K562 (cell line): ENCODE measurements around the gene ZNF865. TPM values are rescaled to one million over a fixed set of nuclear protein-coding genes. Genes with fewer than 3 reads are reported as not detected.

Experiments
- ATAC-seq: fragments of 200-7000 bp; cut with Tn5 transposase; 3 replicates; pipeline ENCODE4 v1.9.1; 2020; ENCODE audit warnings: moderate library complexity
- BruUV-seq: library from RNA; stranded (reverse); fragments of 400-500 nt; replicated peaks from 2 replicates; lab custom pipeline; 2021; lab: Mats Ljungman, UMichigan
- CTCF ChIA-PET: fragments of 300-600 bp; formaldehyde crosslinking; extraction: SDS; loops from one replicate; lab custom pipeline; 2021; ENCODE audit warnings: low intra/inter-chr PET ratio; lab: Yijun Ruan, JAX
- POLR2A ChIA-PET: fragments of 300-600, 350-650 bp; sonication (Branson Sonifier 250); formaldehyde crosslinking; extraction: SDS; loops from one replicate; lab custom pipeline; 2021; ENCODE audit warnings: antibody characterized with exemption, inconsistent platforms; lab: Yijun Ruan, JAX
- DNase-seq, 4 experiments: peaks; one replicate each; pipeline versions ENCODE4 v3.0.0 to v3.0.0-alpha.2; 2011 to 2018; ENCODE audit warnings: low spot score in 3 of 4, mixed read lengths in 3 of 4; ENCODE audit errors: extremely low read depth in 1 of 4
- FAIRE-seq: peaks from 2 replicates; lab custom pipeline; 2011; peaks lifted over from hg19 to GRCh38; lab: Jason Lieb, UNC
- H2AFZ ChIP-seq: 2 replicates; pipeline ENCODE4 v1.6.0; 2011; ENCODE audit warnings: low read depth, low read length, control low read depth, inconsistent platforms
- H3K27ac ChIP-seq: fragments of 200-600 bp; 3 replicates; pipeline ENCODE4 v1.8.0; 2011; ENCODE audit warnings: low read depth, mild to moderate bottlenecking, control low read depth, inconsistent platforms, low read length, moderate library complexity, mixed read lengths; ENCODE audit errors: extremely low read depth
- H3K27me3 ChIP-seq, 2 experiments: fragments of 300-600 bp in 1 of 2; 2 replicates in 1 of 2; 3 replicates in 1 of 2; pipeline versions ENCODE4 v1.6.0 to v1.8.0; 2011; ENCODE audit warnings: inconsistent platforms in 2 of 2, low read length in 2 of 2, mild to moderate bottlenecking in 1 of 2, mixed read lengths in 1 of 2, moderate library complexity in 1 of 2; ENCODE audit not compliant: control insufficient read depth in 2 of 2, insufficient read depth in 2 of 2
- H3K36me3 ChIP-seq: fragments of 300-600 bp; 3 replicates; pipeline ENCODE4 v1.8.0; 2011; ENCODE audit warnings: mild to moderate bottlenecking, low read length, inconsistent platforms; ENCODE audit not compliant: control insufficient read depth, insufficient read depth
- H3K4me1 ChIP-seq, 2 experiments: fragments of 200-600 bp in 1 of 2; replicated peaks in 1 of 2; 2 replicates in 1 of 2; 3 replicates in 1 of 2; pipeline versions ENCODE4 v1.5.1 to v1.8.0; 2011; ENCODE audit warnings: inconsistent platforms in 2 of 2, low read length in 2 of 2, mild to moderate bottlenecking in 1 of 2, mixed read lengths in 1 of 2, moderate library complexity in 1 of 2; ENCODE audit not compliant: control insufficient read depth in 2 of 2, insufficient read depth in 2 of 2
- H3K4me2 ChIP-seq: 2 replicates; pipeline ENCODE4 v1.6.1; 2011; ENCODE audit warnings: low read length, control low read depth, inconsistent platforms, mixed read lengths; ENCODE audit not compliant: insufficient read depth
- H3K4me3 ChIP-seq: fragments of 200-600 bp; sonication (generic), shearing (Covaris generic); 2 replicates; pipeline ENCODE4 v1.5.1; 2016; ENCODE audit warnings: control low read depth, inconsistent platforms
- H3K79me2 ChIP-seq: fragments of 200-600 bp; 3 replicates; pipeline ENCODE4 v1.8.0; 2011; ENCODE audit warnings: low read length, inconsistent platforms; ENCODE audit not compliant: control insufficient read depth, insufficient read depth
- H3K9ac ChIP-seq, 2 experiments: 2 replicates each; pipeline versions ENCODE4 v1.6.0 to v1.6.1; 2011; ENCODE audit warnings: low read depth in 2 of 2, low read length in 2 of 2, control low read depth in 1 of 2, inconsistent platforms in 1 of 2, mild to moderate bottlenecking in 1 of 2, mixed read lengths in 1 of 2; ENCODE audit not compliant: insufficient read depth in 1 of 2
- H3K9me1 ChIP-seq: one replicate; pipeline ENCODE4 v1.6.0; 2011; ENCODE audit warnings: inconsistent platforms, mild to moderate bottlenecking, low read length, moderate library complexity; ENCODE audit not compliant: control insufficient read depth, insufficient read depth
- H3K9me3 ChIP-seq: replicated peaks from 2 replicates; pipeline ENCODE4 v1.5.1; 2011; ENCODE audit warnings: low read depth, low read length, inconsistent platforms; ENCODE audit not compliant: control insufficient read depth, insufficient read depth
- H4K20me1 ChIP-seq: replicated peaks from 2 replicates; pipeline ENCODE4 v1.6.1; 2011; ENCODE audit warnings: low read length, inconsistent platforms, mixed read lengths; ENCODE audit not compliant: control insufficient read depth, insufficient read depth
- CBX5 ChIP-seq: IDR thresholded peaks from 2 replicates; pipeline ENCODE4 v1.6.1; 2014; ENCODE audit warnings: low read depth, borderline replicate concordance
- CHD4 ChIP-seq: fragments of 200-600 bp; sonication (generic); IDR thresholded peaks from 3 replicates; pipeline ENCODE4 v1.6.1; 2012; ENCODE audit warnings: low read depth, mild to moderate bottlenecking, mixed read lengths, low read length, inconsistent platforms; ENCODE audit not compliant: insufficient read depth, insufficient replicate concordance, poor library complexity, severe bottlenecking
- CREBBP ChIP-seq: IDR thresholded peaks from one replicate; pipeline ENCODE4 v1.6.1; 2012; ENCODE audit warnings: low read depth, mild to moderate bottlenecking, control low read depth, inconsistent platforms, low read length
- EGR1 ChIP-seq: fragments of 450-650 bp; conservative IDR thresholded peaks from 2 replicates; pipeline ENCODE4 v1.6.1; 2017; ENCODE audit warnings: mild to moderate bottlenecking
- GABPB1 ChIP-seq: sonication (generic); formaldehyde crosslinking; IDR thresholded peaks from 2 replicates; pipeline ENCODE4 v1.8.0; 2022; ENCODE audit warnings: mild to moderate bottlenecking, missing genetic modification reagents
- KDM1A ChIP-seq, 2 experiments: fragments of 450-650 bp; IDR thresholded peaks; 2 replicates each; pipeline ENCODE4 v1.6.1; 2016; ENCODE audit warnings: mild to moderate bottlenecking in 2 of 2
- NFIC ChIP-seq: fragments of 450-650 bp; IDR thresholded peaks from 2 replicates; pipeline ENCODE4 v1.6.1; 2017; ENCODE audit warnings: mild to moderate bottlenecking, inconsistent platforms
- NR1H2 ChIP-seq: sonication (generic); formaldehyde crosslinking; IDR thresholded peaks from 2 replicates; pipeline ENCODE4 v1.4.0; 2020; ENCODE audit warnings: mild to moderate bottlenecking, missing genetic modification reagents
- PRDM10 ChIP-seq: fragments of 450-650 bp; IDR thresholded peaks from 2 replicates; pipeline ENCODE4 v1.6.1; 2018; ENCODE audit not compliant: partially characterized antibody
- WGBS: fragments of 100-300 bp; shearing (Covaris generic); methylation state at CpG from one replicate; pipeline ENCODE4 v1.1.6; 2016; ENCODE audit warnings: low coverage, mixed read lengths; ENCODE audit not compliant: insufficient coverage; ENCODE audit errors: missing lambda C conversion rate; 5-methylcytosine and 5-hydroxymethylcytosine counted together
- in situ Hi-C: fragments of 300-500 bp; cut with MboI; formaldehyde crosslinking; loops from 4 replicates; pipeline ENCODE4 v1.15.0; 2018; ENCODE audit warnings: inconsistent platforms, mixed read lengths
- intact Hi-C: fragments of 100-400 bp; cut with micrococcal nuclease; formaldehyde crosslinking; loops from 2 replicates; pipeline ENCODE4 v1.14.2; 2022
- polyA plus RNA-seq, 8 experiments: library from polyadenylated mRNA; depleted of rRNA in 4 of 8; stranded (reverse) in 5 of 8; unstranded in 3 of 8; fragments of >200 nt; fragmentation: Nextera tagmentation in 2 of 8; fragmentation: Illumina TruSeq in 1 of 8; extraction: Ambion mirVana in 2 of 8; extraction: Trizol in 1 of 8; gene quantifications; 2 replicates each; pipeline versions ENCODE4 v1.2.1 to v1.2.3, GENCODE V29; 2011 to 2014; ENCODE audit warnings: inconsistent platforms in 1 of 8, missing spikeins in 1 of 8
- total RNA-seq, 7 experiments: library from RNA; depleted of rRNA in 6 of 7; stranded (reverse); fragments of >200 nt in 6 of 7; fragmentation: Illumina TruSeq in 2 of 7; extraction: Trizol in 2 of 7; gene quantifications; 2 replicates each; pipeline versions ENCODE4 v1.2.1 to v1.2.3, GENCODE V29; 2011 to 2021; ENCODE audit warnings: low replicate concordance in 1 of 7

Gene ZNF865
- total and polyA plus RNA-seq, 9 of the 15 experiments (the other 6 are each of a cell fraction or from before 2014, with no cell fraction given): 0.40 to 18.8 (median 1.6) TPM; not detected in 2

- FAIRE-seq (peak; percentile 56), DNase-seq (no peak), ATAC-seq (no peak)
- Histone ChIP-seq H3K27ac (peak overlapping the region; percentile 90), H2AFZ (peak overlapping the region; percentile 95; the same call in 1 of the 2 replicates), H4K20me1 (no peaks in the 10 kb centered on the region), H3K27me3 (no peaks in the 10 kb centered on the region), H3K79me2 (peaks cover 66% of the 10 kb centered on the region), H3K36me3 (peaks cover 42% of the 10 kb centered on the region; the same call in 2 of the 3 replicates), H3K4me2 (peak overlapping the region; percentile 90), H3K4me1 (peaks cover 34 to 78% of the 10 kb centered on the region in 2 experiments), H3K4me3 (peak overlapping the region; percentile 68), H3K9me1 (no peaks in the 10 kb centered on the region), H3K9ac (peak overlapping the region; percentile 89 to 98), H3K9me3 (no peaks in the 10 kb centered on the region)
- CTCF ChIA-PET: interaction anchor here (0.7 kb wide), 1 partner anchor 12 kb away, joined by 4 read pairs; no protein-coding TSS in a partner anchor
- WGBS: 37% methylated on average over 14 of the region's 14 CpGs
- 0 out of 2 replicates have a peak, but pooled peaks have one; percentile 7 for TF ChIP-seq NR1H2 (CRISPR knock-in tag)
- no peak for TF ChIP-seq CREBBP
- 0 out of 2 replicates have a peak, but pooled peaks have one; percentile 4 for TF ChIP-seq GABPB1 (CRISPR knock-in tag)
- no peak for TF ChIP-seq CHD4
- no peak for TF ChIP-seq EGR1
- TF ChIP-seq KDM1A (IDR thresholded peaks at IDR 0.05): no peak
- TF ChIP-seq PRDM10: peak; percentile 69
- no peak for TF ChIP-seq CBX5
- 0 out of 2 replicates have a peak, but pooled peaks have one; percentile 11 for TF ChIP-seq NFIC
- intact Hi-C loops (no loop called here), in situ Hi-C loops (loop anchor here (25.0 kb wide), 2 partner anchors 510 to 665 kb away; partner anchors contain the start of genes TNNT1 and ZSCAN5A)
- no TSS peak for BruUV-seq
- POLR2A ChIA-PET: interaction anchor here (0.5 to 1.8 kb wide), 8 partner anchors 9 to 444 kb away, joined by 3 to 7 read pairs (median 4); partner anchors contain the start of gene ZNF865
Observed at GRCh38 chr19:55646889-55647731, 41.7 kb downstream of the ZNF865 start.
